ENCODE results near the gene SLC6A20. TPM values are rescaled to one million over a fixed set of nuclear protein-coding genes. Genes with fewer than 3 reads are reported as not detected.

The SLC6A20 gene
- total RNA-seq, 2 experiments from 2014 or later, result not detected

- POLR2A ChIA-PET, result interaction anchor here (1.5 kb wide), 1 partner anchor 17 kb away, joined by 4 read pairs; no protein-coding TSS in a partner anchor
- Histone ChIP-seq H3K9me2 (ENCODE audit: insufficient read depth, low read length) (no peaks in the 10 kb centered on the region), H2AFZ (ENCODE audit: low read length) (no peak overlapping the region), H3K36me3 (ENCODE audit: insufficient read depth, low read length) (peaks cover 72% of the 10 kb centered on the region), H4K20me1 (ENCODE audit: insufficient read depth, low read length) (no peaks in the 10 kb centered on the region), H3K27ac (ENCODE audit: low read depth, low read length, poor library complexity, severe bottlenecking) (no peak overlapping the region), H3K4me2 (ENCODE audit: low read length) (no peak overlapping the region), H3K4me1 (ENCODE audit: insufficient read depth, low read length, poor library complexity, severe bottlenecking) (peaks cover 12% of the 10 kb centered on the region), H3K9me3 (ENCODE audit: low read length) (no peaks in the 10 kb centered on the region), H3K4me3 (ENCODE audit: low read depth, low read length, poor library complexity, severe bottlenecking) (no peak overlapping the region), H3K79me2 (ENCODE audit: insufficient read depth, low read depth, low read length) (no peaks in the 10 kb centered on the region)
- intact Hi-C loops (cut with micrococcal nuclease; ENCODE audit: unreplicated experiment), result no loop called here
- TF ChIP-seq, protein P1, sequence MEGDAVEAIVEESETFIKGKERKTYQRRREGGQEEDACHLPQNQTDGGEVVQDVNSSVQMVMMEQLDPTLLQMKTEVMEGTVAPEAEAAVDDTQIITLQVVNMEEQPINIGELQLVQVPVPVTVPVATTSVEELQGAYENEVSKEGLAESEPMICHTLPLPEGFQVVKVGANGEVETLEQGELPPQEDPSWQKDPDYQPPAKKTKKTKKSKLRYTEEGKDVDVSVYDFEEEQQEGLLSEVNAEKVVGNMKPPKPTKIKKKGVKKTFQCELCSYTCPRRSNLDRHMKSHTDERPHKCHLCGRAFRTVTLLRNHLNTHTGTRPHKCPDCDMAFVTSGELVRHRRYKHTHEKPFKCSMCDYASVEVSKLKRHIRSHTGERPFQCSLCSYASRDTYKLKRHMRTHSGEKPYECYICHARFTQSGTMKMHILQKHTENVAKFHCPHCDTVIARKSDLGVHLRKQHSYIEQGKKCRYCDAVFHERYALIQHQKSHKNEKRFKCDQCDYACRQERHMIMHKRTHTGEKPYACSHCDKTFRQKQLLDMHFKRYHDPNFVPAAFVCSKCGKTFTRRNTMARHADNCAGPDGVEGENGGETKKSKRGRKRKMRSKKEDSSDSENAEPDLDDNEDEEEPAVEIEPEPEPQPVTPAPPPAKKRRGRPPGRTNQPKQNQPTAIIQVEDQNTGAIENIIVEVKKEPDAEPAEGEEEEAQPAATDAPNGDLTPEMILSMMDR (conservative IDR thresholded peaks at IDR 0.05; ENCODE audit: low read length), result no peak
- TF ChIP-seq EZH2phosphoT487 (IDR thresholded peaks at IDR 0.05; ENCODE audit: borderline replicate concordance, low read depth, low read length), result no peak
- no TSS peak for BruUV-seq (replicated peaks)
- no peak for DNase-seq (ENCODE audit: low spot score)
- CTCF ChIA-PET (ENCODE audit: unreplicated experiment), result no interaction called here
Measured at GRCh38 chr3:45742461-45743089, 53.8 kb downstream of the SLC6A20 start.

- Histone ChIP-seq H2AFZ (ENCODE audit: low read length) (no peak overlapping the region), H4K20me1 (ENCODE audit: insufficient read depth, low read length) (no peaks in the 10 kb centered on the region), H3K9me3 (ENCODE audit: low read length) (no peaks in the 10 kb centered on the region), H3K79me2 (ENCODE audit: insufficient read depth, low read depth, low read length) (no peaks in the 10 kb centered on the region), H3K27ac (ENCODE audit: low read depth, low read length, poor library complexity, severe bottlenecking) (no peak overlapping the region), H3K4me2 (ENCODE audit: low read length) (no peak overlapping the region), H3K4me3 (ENCODE audit: low read depth, low read length, poor library complexity, severe bottlenecking) (no peak overlapping the region), H3K4me1 (ENCODE audit: insufficient read depth, low read length, poor library complexity, severe bottlenecking) (peaks cover 12% of the 10 kb centered on the region), H3K36me3 (ENCODE audit: insufficient read depth, low read length) (peaks cover 78% of the 10 kb centered on the region), H3K9me2 (ENCODE audit: insufficient read depth, low read length) (no peaks in the 10 kb centered on the region)
- ChIA-PET POLR2A (no interaction called here), CTCF (ENCODE audit: unreplicated experiment) (no interaction called here)
- intact Hi-C loops (cut with micrococcal nuclease; ENCODE audit: unreplicated experiment), result no loop called here
- no peak for DNase-seq (ENCODE audit: low spot score)
- no peak for TF ChIP-seq EZH2phosphoT487 (IDR thresholded peaks at IDR 0.05; ENCODE audit: borderline replicate concordance, low read depth, low read length)
- TF ChIP-seq, protein P1 (conservative IDR thresholded peaks at IDR 0.05; ENCODE audit: low read length), result no peak
- no TSS peak for BruUV-seq (replicated peaks)
Measured at GRCh38 chr3:45741742-45742460, 54.4 kb downstream of the SLC6A20 start.

DNA sequence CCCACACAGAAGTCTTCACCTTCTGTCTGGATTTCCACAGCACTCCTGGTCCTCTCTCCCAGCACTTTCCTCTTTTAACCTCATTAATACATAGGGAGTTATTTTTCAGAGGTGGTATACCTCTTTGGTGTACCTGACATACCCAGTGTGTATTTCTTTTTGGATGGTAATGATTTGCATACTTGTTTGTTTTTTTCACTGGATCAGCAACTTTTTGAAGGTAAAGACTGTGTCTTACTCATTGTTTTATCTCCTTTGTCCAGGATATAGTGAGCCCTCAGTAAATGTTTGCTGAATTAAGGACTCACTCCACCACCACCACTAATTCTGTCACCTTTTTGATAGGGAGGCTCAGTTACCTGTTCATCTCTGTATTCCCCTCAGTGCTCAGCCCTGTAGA lies 55.1 kb downstream of the SLC6A20 start:
- no peak overlapping the region for H3K4me2 ChIP-seq (ENCODE audit: low read length)
- no peaks in the 10 kb centered on the region for H3K9me3 ChIP-seq (ENCODE audit: low read length)
- no TSS peak for BruUV-seq (replicated peaks)
- H3K36me3 ChIP-seq (ENCODE audit: insufficient read depth, low read length), result peaks cover 85% of the 10 kb centered on the region
- no peaks in the 10 kb centered on the region for H3K79me2 ChIP-seq (ENCODE audit: insufficient read depth, low read depth, low read length)
- POLR2A ChIA-PET, result no interaction called here
- H3K4me3 ChIP-seq (ENCODE audit: low read depth, low read length, poor library complexity, severe bottlenecking), result no peak overlapping the region
- H3K27ac ChIP-seq (ENCODE audit: low read depth, low read length, poor library complexity, severe bottlenecking), result no peak overlapping the region
- H2AFZ ChIP-seq (ENCODE audit: low read length), result no peak overlapping the region
- TF ChIP-seq EZH2phosphoT487 (IDR thresholded peaks at IDR 0.05; ENCODE audit: borderline replicate concordance, low read depth, low read length), result no peak
- TF ChIP-seq, protein P1 (conservative IDR thresholded peaks at IDR 0.05; ENCODE audit: low read length), result no peak
- peaks cover 12% of the 10 kb centered on the region for H3K4me1 ChIP-seq (ENCODE audit: insufficient read depth, low read length, poor library complexity, severe bottlenecking)
- H3K9me2 ChIP-seq (ENCODE audit: insufficient read depth, low read length), result no peaks in the 10 kb centered on the region
- DNase-seq (ENCODE audit: low spot score), result no peak
- H4K20me1 ChIP-seq (ENCODE audit: insufficient read depth, low read length), result no peaks in the 10 kb centered on the region
- intact Hi-C loops (cut with micrococcal nuclease; ENCODE audit: unreplicated experiment), result no loop called here
- CTCF ChIA-PET (ENCODE audit: unreplicated experiment), result no interaction called here

All from OCI-LY7 (cell line).